CD4-positive, alpha-beta T cell treated with Interleukin-4 for 1 hour (primary cell): ENCODE data around the gene ABCG1.

Experiments used
- DNase-seq, 2 donors: peaks; one replicate each; pipeline ENCODE4 v3.0.0-alpha.2; 2020 to 2022

The ABCG1 gene

DNA sequence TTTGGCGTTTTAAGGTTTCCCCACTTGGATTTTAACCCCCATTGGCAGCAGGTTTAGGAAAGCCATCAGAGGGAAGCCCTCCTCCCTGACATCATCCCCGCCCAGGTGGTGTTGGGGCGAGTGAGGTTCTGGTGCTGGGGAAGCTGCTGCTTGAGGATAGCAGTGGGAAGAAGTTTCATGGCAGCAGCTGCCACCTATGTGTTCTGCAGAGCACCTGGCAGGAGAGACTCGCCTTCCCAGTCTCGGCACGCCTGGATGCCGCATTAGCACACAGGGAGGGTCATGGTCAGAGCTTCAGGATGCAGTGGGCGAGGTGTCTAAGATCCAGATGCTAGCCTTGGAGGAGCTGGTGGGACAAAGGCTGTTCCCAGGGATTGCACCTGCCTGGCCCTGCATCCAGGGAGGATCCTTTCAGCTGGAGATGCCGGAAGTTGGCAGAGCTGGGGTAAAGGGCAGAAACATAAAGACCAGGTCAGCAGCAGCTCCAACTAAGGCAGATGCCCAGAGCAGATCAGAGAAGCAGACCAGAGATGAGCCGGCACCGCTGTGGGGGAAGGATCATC is 33.9 kb downstream of the ABCG1 start:
- no peak for DNase-seq

GRCh38 chr21:42253466-42253865 is 34.5 kb downstream of the ABCG1 start:
- DNase-seq: no peak

DNA sequence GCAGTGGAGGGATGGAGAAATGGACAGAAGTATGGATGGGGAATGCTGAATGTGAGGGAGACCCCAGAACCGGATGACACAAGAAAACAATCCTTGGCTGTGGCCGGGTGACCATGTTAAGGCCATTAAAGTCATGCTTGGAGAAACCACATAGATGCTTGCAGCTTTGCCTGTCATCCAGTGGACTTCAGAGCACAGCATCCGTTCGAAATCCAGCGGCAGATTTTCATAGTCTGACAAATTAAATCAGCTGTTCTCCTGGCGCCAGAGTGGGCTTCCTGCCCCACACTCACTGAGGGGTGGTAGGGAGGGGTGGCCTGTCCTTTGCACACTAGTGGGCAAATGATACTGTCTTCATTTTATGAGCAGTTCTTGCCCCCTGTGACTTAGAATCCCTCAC is 35.1 kb downstream of the ABCG1 start:
- no peak for DNase-seq

DNA sequence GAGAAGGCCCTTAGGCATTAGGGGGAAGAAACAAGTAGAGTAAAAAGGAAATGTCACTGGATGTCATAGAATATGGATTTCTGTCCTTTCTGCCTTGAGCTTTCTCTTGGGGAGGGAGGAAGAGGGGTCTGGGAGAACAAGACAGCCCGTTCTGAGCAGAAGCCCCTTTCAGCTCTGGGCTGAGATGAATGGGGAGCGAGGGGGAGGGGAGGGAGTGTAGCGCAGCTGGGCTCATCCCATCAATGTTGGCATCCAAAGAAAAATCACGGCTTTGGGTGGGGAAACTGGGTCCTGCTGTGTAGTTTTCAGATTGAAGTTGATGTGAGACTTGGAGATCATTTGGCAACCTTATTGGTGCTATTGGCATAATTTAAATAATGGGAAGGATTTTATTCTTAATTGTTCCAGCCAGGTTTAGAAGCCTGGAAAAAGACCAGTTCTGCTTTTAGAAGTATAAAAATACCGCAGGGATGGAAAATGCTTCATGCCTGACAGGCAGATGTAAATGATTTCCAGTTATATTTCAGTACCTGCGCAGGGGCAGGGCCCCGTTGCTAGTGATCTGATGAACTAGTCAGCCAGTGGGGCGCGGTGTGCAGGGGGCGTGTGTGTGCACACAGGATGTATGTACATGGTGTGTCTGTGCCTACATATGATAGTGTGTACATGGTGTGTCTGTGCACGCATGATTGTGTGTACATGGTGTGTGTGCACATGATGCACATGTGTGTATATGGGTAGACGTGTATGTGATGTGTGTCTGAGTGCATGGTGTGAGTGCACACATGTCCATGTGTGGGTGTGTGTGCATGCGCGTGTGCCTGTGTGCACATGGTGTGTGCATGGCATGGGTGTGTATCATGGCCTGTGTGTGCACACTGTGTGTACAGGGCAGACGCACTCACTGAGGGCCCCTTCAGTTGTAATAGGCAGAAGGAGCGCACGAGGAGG is 36.0 kb downstream of the ABCG1 start:
- no peak for DNase-seq

GRCh38 chr21:42255825-42256224 is 36.9 kb downstream of the ABCG1 start:
- no peak for DNase-seq

- no peak for DNase-seq
Observed at GRCh38 chr21:42256316-42256715, 37.4 kb downstream of the ABCG1 start.

GRCh38 chr21:42257091-42257765 is 38.3 kb downstream of the ABCG1 start:
- no peak for DNase-seq

GRCh38 chr21:42258150-42258884 is 39.4 kb downstream of the ABCG1 start:
- DNase-seq: peak; percentile 81 to 85

GRCh38 chr21:42258885-42259407 is 40.0 kb downstream of the ABCG1 start:
- DNase-seq: no peak

- DNase-seq: no peak
Observed at GRCh38 chr21:42260121-42260520, 41.2 kb downstream of the ABCG1 start.

DNA sequence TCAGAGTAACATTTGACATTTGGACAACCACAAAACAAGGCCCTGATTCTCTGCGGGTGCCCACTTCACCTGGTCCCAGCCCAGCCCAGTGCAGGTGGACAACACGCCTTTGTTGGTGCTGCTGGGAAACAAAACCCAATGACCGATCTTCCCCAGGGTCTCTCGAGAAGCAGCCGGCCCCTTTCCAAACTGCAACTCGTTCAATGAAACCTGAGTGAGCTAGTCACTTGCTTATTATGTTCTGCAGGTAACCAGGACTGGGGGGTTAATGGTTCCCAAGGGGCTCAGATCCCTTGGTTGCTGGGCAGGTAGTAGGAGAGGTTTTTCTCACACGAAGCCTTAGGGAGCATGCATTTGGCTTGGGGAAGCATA is 42.9 kb downstream of the ABCG1 start:
- no peak for DNase-seq

GRCh38 chr21:42262831-42263231 is 43.9 kb downstream of the ABCG1 start:
- DNase-seq: peak in 1 of 2 donors; percentile 45

DNA sequence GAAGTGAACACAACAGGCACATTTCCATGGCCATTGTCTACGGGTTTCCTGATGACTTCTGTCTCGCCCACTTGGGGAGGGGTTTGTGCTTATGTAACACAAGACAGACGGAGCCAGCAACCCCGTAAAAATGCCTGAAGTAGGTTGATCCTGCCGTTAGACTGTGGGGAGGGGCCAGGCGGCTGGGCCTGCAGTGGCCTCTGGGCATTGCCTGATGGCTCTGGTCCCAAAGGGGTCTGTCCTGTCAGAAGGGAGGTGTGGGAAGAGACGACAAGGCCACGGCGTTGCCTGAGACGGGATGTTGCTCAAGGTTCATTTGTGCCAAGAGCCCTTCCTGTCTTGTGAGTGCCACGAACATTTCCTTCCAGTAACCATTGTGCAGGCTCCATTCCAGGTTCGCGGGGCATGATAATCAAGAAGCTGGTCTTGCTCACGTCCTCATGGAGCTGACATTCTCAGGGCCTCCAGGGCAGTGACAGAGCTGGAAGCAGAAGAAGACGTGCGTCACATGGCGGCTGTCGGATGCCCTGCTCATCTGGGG is 44.7 kb downstream of the ABCG1 start:
- no peak for DNase-seq

GRCh38 chr21:42264245-42265195 is 45.6 kb downstream of the ABCG1 start:
- no peak for DNase-seq

DNA sequence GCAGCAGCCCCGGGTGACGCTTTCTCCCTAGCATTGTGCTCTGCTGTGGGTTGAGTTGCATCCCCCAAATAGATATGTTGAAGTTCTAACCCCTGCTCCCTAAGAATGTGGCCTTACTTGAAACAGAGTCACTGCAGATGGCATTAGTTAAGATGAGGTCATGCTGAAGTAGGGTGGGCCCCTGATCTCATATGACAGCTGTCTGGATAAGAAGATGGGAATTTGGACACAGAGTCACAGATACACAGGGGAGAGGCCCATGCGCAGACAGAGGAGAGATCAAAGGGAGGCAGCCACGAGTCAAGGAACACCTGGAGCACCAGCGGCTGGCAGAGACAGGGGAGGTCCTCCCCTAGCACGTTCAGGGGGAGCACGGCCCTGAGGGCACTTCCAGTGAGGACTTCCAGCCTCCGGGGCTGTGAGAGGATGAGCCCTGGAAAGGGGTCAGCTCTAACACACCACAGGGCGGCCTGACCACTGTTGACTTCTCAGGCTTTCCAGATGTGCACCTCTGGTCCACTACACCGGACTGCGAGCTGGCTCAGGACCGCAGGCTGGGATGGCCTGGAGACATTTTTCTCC is 46.4 kb downstream of the ABCG1 start:
- no peak for DNase-seq

GRCh38 chr21:42266971-42267556 is 48.1 kb downstream of the ABCG1 start:
- peak in 1 of 2 donors; percentile 17 for DNase-seq

- no peak for DNase-seq
Observed at GRCh38 chr21:42269386-42269785, 50.4 kb downstream of the ABCG1 start.

- DNase-seq: no peak
Observed at GRCh38 chr21:42271065-42271464, 52.1 kb downstream of the ABCG1 start.

- no peak for DNase-seq
Observed at GRCh38 chr21:42272109-42272962, 53.4 kb downstream of the ABCG1 start.
